Measurements from ENCODE around the gene TAP1. TPM values are rescaled to one million over a fixed set of nuclear protein-coding genes. Genes with fewer than 3 reads are reported as not detected.
A peak's percentile ranks its signal among the peaks of the same experiment; 100 is the strongest.

Gene TAP1
- total RNA-seq, 1 experiment from 2014 or later: 120 TPM

DNA sequence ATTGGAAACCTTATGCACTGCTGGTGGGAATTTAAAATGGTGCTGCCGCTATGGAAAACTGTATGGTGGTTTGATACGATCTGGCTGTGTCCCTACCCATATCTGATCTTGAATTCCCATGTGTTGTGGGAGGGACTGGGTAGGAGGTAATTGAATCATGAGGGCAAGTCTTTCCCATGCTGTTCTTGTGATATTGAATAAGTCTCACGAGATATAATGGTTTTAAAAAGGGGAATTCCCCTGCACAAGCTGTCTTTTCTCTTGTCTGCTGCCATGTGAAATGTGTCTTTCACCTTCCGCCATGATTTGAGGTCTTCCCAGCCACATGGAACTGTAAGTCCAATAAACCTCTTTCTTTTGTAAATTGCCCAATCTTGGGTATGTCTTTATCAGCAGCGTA, 19.8 kb downstream of the TAP1 start:
- H3K27ac ChIP-seq (ENCODE audit: low read length): no peak overlapping the region
- H3K79me2 ChIP-seq (ENCODE audit: low read length): peaks cover 54% of the 10 kb centered on the region
- H3K4me3 ChIP-seq (ENCODE audit: low read length): no peak overlapping the region
- no peaks in the 10 kb centered on the region for H3K27me3 ChIP-seq (ENCODE audit: low read length)
- peaks cover 45% of the 10 kb centered on the region for H3K4me1 ChIP-seq (ENCODE audit: low read length)
- H3K4me2 ChIP-seq (ENCODE audit: low read depth, low read length, poor library complexity, severe bottlenecking): no peak overlapping the region
- H4K20me1 ChIP-seq (ENCODE audit: insufficient read depth, low read depth, low read length): no peaks in the 10 kb centered on the region
- no peaks in the 10 kb centered on the region for H3K9me2 ChIP-seq (replicated peaks; ENCODE audit: insufficient read depth, low read length)
- no peak overlapping the region for H2AFZ ChIP-seq (ENCODE audit: low read length)
- no peak overlapping the region for H3K9ac ChIP-seq (ENCODE audit: low read length)
- H3K36me3 ChIP-seq (ENCODE audit: insufficient read depth, low read length): peaks cover 68% of the 10 kb centered on the region
- no peaks in the 10 kb centered on the region for H3K9me3 ChIP-seq (ENCODE audit: low read length)
- DNase-seq: no peak

DNA sequence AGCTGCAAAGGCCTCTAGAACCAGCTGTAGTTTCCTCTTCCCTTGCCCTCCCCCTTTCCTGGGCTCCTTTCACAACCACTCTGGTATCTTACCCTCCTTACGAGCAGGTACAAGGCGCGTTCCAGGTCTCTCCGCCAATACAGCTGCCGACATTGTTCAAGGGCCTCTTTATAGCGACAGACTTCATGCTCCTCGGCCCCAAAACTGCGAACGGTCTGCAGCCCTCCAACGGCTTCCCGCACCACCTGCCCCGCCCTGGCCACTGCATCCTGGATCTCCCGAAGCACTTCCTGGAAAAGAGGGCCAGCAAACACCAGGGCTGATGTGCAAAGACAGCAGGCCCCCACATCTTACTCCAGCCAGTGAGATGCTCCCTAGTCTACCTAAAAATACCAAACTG, 21.0 kb downstream of the TAP1 start:
- Histone ChIP-seq H3K27ac (ENCODE audit: low read length) (no peak overlapping the region), H3K36me3 (ENCODE audit: insufficient read depth, low read length) (peaks cover 68% of the 10 kb centered on the region), H3K4me1 (ENCODE audit: low read length) (peaks cover 42% of the 10 kb centered on the region), H2AFZ (ENCODE audit: low read length) (no peak overlapping the region), H3K4me2 (ENCODE audit: low read depth, low read length, poor library complexity, severe bottlenecking) (no peak overlapping the region), H3K9me2 (replicated peaks; ENCODE audit: insufficient read depth, low read length) (no peaks in the 10 kb centered on the region), H3K9ac (ENCODE audit: low read length) (no peak overlapping the region), H4K20me1 (ENCODE audit: insufficient read depth, low read depth, low read length) (no peaks in the 10 kb centered on the region), H3K79me2 (ENCODE audit: low read length) (peaks cover 45% of the 10 kb centered on the region), H3K4me3 (ENCODE audit: low read length) (no peak overlapping the region), H3K27me3 (ENCODE audit: low read length) (no peaks in the 10 kb centered on the region), H3K9me3 (ENCODE audit: low read length) (no peaks in the 10 kb centered on the region)
- DNase-seq: no peak

- Histone ChIP-seq H3K9ac (ENCODE audit: low read length) (no peak overlapping the region), H3K36me3 (ENCODE audit: insufficient read depth, low read length) (peaks cover 58% of the 10 kb centered on the region), H3K79me2 (ENCODE audit: low read length) (peaks cover 29% of the 10 kb centered on the region), H3K4me3 (ENCODE audit: low read length) (no peak overlapping the region), H3K9me2 (replicated peaks; ENCODE audit: insufficient read depth, low read length) (no peaks in the 10 kb centered on the region), H3K27ac (ENCODE audit: low read length) (no peak overlapping the region), H3K27me3 (ENCODE audit: low read length) (no peaks in the 10 kb centered on the region), H3K9me3 (ENCODE audit: low read length) (no peaks in the 10 kb centered on the region), H3K4me1 (ENCODE audit: low read length) (peaks cover 26% of the 10 kb centered on the region), H2AFZ (ENCODE audit: low read length) (no peak overlapping the region), H3K4me2 (ENCODE audit: low read depth, low read length, poor library complexity, severe bottlenecking) (no peak overlapping the region), H4K20me1 (ENCODE audit: insufficient read depth, low read depth, low read length) (no peaks in the 10 kb centered on the region)
- DNase-seq: no peak
These were observed 22.6 kb downstream of the TAP1 start for GRCh38 chr6:32830936-32831335.

- Histone ChIP-seq H4K20me1 (ENCODE audit: insufficient read depth, low read depth, low read length) (no peaks in the 10 kb centered on the region), H3K36me3 (ENCODE audit: insufficient read depth, low read length) (peaks cover 48% of the 10 kb centered on the region), H3K4me2 (ENCODE audit: low read depth, low read length, poor library complexity, severe bottlenecking) (no peak overlapping the region), H3K27me3 (ENCODE audit: low read length) (no peaks in the 10 kb centered on the region), H3K9me2 (replicated peaks; ENCODE audit: insufficient read depth, low read length) (no peaks in the 10 kb centered on the region), H3K27ac (ENCODE audit: low read length) (no peak overlapping the region), H3K9me3 (ENCODE audit: low read length) (no peaks in the 10 kb centered on the region), H3K9ac (ENCODE audit: low read length) (no peak overlapping the region), H3K79me2 (ENCODE audit: low read length) (peaks cover 19% of the 10 kb centered on the region), H2AFZ (ENCODE audit: low read length) (no peak overlapping the region), H3K4me3 (ENCODE audit: low read length) (no peak overlapping the region), H3K4me1 (ENCODE audit: low read length) (peaks cover 17% of the 10 kb centered on the region)
- no peak for DNase-seq
These were observed 23.5 kb downstream of the TAP1 start for GRCh38 chr6:32830017-32830416.

- peaks cover 43% of the 10 kb centered on the region; the same call in 1 of the 2 replicates for H3K36me3 ChIP-seq (ENCODE audit: insufficient read depth, low read length)
- no peaks in the 10 kb centered on the region for H3K9me3 ChIP-seq (ENCODE audit: low read length)
- H4K20me1 ChIP-seq (ENCODE audit: insufficient read depth, low read depth, low read length): no peaks in the 10 kb centered on the region
- no peak overlapping the region for H3K4me2 ChIP-seq (ENCODE audit: low read depth, low read length, poor library complexity, severe bottlenecking)
- H2AFZ ChIP-seq (ENCODE audit: low read length): no peak overlapping the region
- no peak overlapping the region for H3K9ac ChIP-seq (ENCODE audit: low read length)
- no peak for DNase-seq
- H3K79me2 ChIP-seq (ENCODE audit: low read length): peaks cover 14% of the 10 kb centered on the region
- H3K27ac ChIP-seq (ENCODE audit: low read length): no peak overlapping the region
- H3K4me1 ChIP-seq (ENCODE audit: low read length): peaks cover 12% of the 10 kb centered on the region
- H3K4me3 ChIP-seq (ENCODE audit: low read length): no peak overlapping the region
- H3K27me3 ChIP-seq (ENCODE audit: low read length): no peaks in the 10 kb centered on the region
- no peaks in the 10 kb centered on the region for H3K9me2 ChIP-seq (replicated peaks; ENCODE audit: insufficient read depth, low read length)
These were observed 24.0 kb downstream of the TAP1 start for GRCh38 chr6:32829495-32829894.

GRCh38 chr6:32827025-32827424, 26.5 kb downstream of the TAP1 start:
- Histone ChIP-seq H3K4me3 (ENCODE audit: low read length) (no peak overlapping the region), H4K20me1 (ENCODE audit: insufficient read depth, low read depth, low read length) (no peaks in the 10 kb centered on the region), H2AFZ (ENCODE audit: low read length) (no peak overlapping the region), H3K9me2 (replicated peaks; ENCODE audit: insufficient read depth, low read length) (no peaks in the 10 kb centered on the region), H3K4me1 (ENCODE audit: low read length) (peaks cover 12% of the 10 kb centered on the region), H3K36me3 (ENCODE audit: insufficient read depth, low read length) (peaks cover 22% of the 10 kb centered on the region; the same call in 1 of the 2 replicates), H3K9me3 (ENCODE audit: low read length) (no peaks in the 10 kb centered on the region), H3K27me3 (ENCODE audit: low read length) (no peaks in the 10 kb centered on the region), H3K79me2 (ENCODE audit: low read length) (0 out of 2 replicates have a peak, but pooled peaks cover 3% of the 10 kb centered on the region), H3K27ac (ENCODE audit: low read length) (peak overlapping the region; percentile 16; the same call in 1 of the 2 replicates), H3K9ac (ENCODE audit: low read length) (no peak overlapping the region), H3K4me2 (ENCODE audit: low read depth, low read length, poor library complexity, severe bottlenecking) (no peak overlapping the region)
- DNase-seq: no peak

DNA sequence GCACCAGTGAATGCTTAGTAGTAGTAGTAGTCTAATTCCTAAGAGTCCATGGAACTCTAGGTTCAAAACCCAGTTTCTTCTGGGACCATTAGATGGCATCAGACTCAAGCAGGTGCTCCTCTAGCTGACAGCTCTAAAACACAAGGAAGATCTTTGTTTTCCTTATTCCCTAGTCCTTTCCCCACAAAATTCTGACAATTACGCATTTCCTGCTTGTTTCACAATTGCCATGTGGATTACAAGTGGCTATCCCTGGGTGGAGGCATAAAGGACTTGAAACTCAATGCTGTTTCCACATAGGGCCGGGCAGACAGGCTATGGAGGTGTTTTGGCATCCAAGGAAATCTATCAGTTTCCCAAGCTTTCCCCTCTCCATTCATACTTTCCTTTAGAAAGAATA, 27.5 kb downstream of the TAP1 start:
- Histone ChIP-seq H3K4me3 (ENCODE audit: low read length) (no peak overlapping the region), H3K27me3 (ENCODE audit: low read length) (no peaks in the 10 kb centered on the region), H2AFZ (ENCODE audit: low read length) (no peak overlapping the region), H3K9me3 (ENCODE audit: low read length) (no peaks in the 10 kb centered on the region), H3K36me3 (ENCODE audit: insufficient read depth, low read length) (peaks cover 11% of the 10 kb centered on the region; the same call in 1 of the 2 replicates), H3K79me2 (ENCODE audit: low read length) (no peaks in the 10 kb centered on the region), H3K4me2 (ENCODE audit: low read depth, low read length, poor library complexity, severe bottlenecking) (no peak overlapping the region), H3K27ac (ENCODE audit: low read length) (peak overlapping the region; percentile 58; the same call in 1 of the 2 replicates), H3K9ac (ENCODE audit: low read length) (no peak overlapping the region), H4K20me1 (ENCODE audit: insufficient read depth, low read depth, low read length) (no peaks in the 10 kb centered on the region), H3K9me2 (replicated peaks; ENCODE audit: insufficient read depth, low read length) (no peaks in the 10 kb centered on the region), H3K4me1 (ENCODE audit: low read length) (peaks cover 23% of the 10 kb centered on the region)
- no peak for DNase-seq

DNA sequence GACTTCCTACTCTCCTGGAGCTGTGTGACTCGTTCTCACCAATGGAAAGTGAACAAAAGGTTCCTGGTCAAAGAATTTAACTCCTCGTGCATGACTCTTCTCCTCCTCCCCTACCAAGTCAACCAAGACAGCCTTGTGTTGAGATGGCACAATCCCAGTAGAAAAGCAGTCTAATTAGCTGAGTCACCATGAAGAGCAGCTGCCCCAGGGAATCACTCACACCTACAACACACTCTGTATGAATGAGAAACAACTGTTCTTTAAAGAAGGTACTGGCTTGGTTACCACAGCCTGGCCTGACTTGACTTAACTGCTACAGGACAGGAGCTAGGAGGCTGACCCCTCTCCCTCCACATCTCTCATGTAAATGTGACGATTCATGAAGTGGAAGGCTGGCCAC, 33.8 kb downstream of the TAP1 start:
- H3K4me2 ChIP-seq (ENCODE audit: low read depth, low read length, poor library complexity, severe bottlenecking): no peak overlapping the region
- peak overlapping the region; percentile 96 for H3K27ac ChIP-seq (ENCODE audit: low read length)

DNA sequence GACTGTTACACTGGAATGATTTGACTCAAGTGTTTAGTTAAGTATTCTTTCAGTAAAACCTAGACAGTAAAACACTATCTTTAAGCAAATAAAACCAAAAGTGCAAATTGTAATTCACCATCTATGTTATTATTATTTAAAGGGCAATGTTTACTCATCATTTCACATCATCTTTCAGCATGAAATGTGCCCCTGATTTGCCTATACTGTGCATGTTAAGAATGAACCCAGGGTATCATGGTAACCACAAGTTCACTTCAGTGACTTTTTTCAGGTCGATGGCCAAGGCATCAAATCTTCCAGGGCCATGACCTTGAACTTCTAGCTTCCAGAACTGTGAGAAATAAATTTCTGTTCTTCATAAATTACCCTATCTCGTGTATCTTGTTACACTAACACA, 34.6 kb downstream of the TAP1 start:
- H3K4me3 ChIP-seq (ENCODE audit: low read length): no peak overlapping the region
- no peaks in the 10 kb centered on the region for H4K20me1 ChIP-seq (ENCODE audit: insufficient read depth, low read depth, low read length)
- no peak overlapping the region for H3K9ac ChIP-seq (ENCODE audit: low read length)
- peak overlapping the region; percentile 15 for H3K4me2 ChIP-seq (ENCODE audit: low read depth, low read length, poor library complexity, severe bottlenecking)
- H2AFZ ChIP-seq (ENCODE audit: low read length): no peak overlapping the region
- H3K36me3 ChIP-seq (ENCODE audit: insufficient read depth, low read length): peaks cover 3% of the 10 kb centered on the region
- H3K4me1 ChIP-seq (ENCODE audit: low read length): peaks cover 87% of the 10 kb centered on the region
- H3K9me2 ChIP-seq (replicated peaks; ENCODE audit: insufficient read depth, low read length): no peaks in the 10 kb centered on the region
- peak; percentile 50 for DNase-seq
- no peaks in the 10 kb centered on the region for H3K27me3 ChIP-seq (ENCODE audit: low read length)
- H3K27ac ChIP-seq (ENCODE audit: low read length): peak overlapping the region; percentile 96
- no peaks in the 10 kb centered on the region for H3K9me3 ChIP-seq (ENCODE audit: low read length)
- peaks cover 8% of the 10 kb centered on the region for H3K79me2 ChIP-seq (ENCODE audit: low read length)

More for the DNA sequence above, 33.8 kb downstream of the TAP1 start:
- Histone ChIP-seq H3K4me3 (ENCODE audit: low read length) (no peak overlapping the region), H3K4me1 (ENCODE audit: low read length) (peaks cover 84% of the 10 kb centered on the region), H3K36me3 (ENCODE audit: insufficient read depth, low read length) (no peaks in the 10 kb centered on the region), H4K20me1 (ENCODE audit: insufficient read depth, low read depth, low read length) (no peaks in the 10 kb centered on the region), H3K9ac (ENCODE audit: low read length) (no peak overlapping the region), H3K79me2 (ENCODE audit: low read length) (no peaks in the 10 kb centered on the region; the same call in 1 of the 2 replicates), H3K27me3 (ENCODE audit: low read length) (no peaks in the 10 kb centered on the region), H3K9me3 (ENCODE audit: low read length) (no peaks in the 10 kb centered on the region), H3K9me2 (replicated peaks; ENCODE audit: insufficient read depth, low read length) (no peaks in the 10 kb centered on the region), H2AFZ (ENCODE audit: low read length) (no peak overlapping the region)
- DNase-seq: no peak
